WTC11 (cell line): Measurements from ENCODE around the gene FNDC3B.

Experiments
- JAZF1 ChIP-seq: fragments of 250-450 bp; sonication (Bioruptor Pico); IDR thresholded peaks from 2 replicates; pipeline ENCODE4 v1.9.0; 2021; ENCODE audit warnings: moderate library complexity, mild to moderate bottlenecking, inconsistent platforms
- NFYB ChIP-seq: sonication (generic); formaldehyde crosslinking; conservative IDR thresholded peaks from 2 replicates; pipeline ENCODE4 v1.8.0; 2022; ENCODE audit warnings: low read depth, missing genetic modification reagents
- NR2C2 ChIP-seq: sonication (generic); formaldehyde crosslinking; IDR thresholded peaks from 2 replicates; pipeline ENCODE4 v1.8.0; 2022; ENCODE audit warnings: mild to moderate bottlenecking, missing genetic modification reagents
- RELA ChIP-seq: sonication (generic); formaldehyde crosslinking; IDR thresholded peaks from 2 replicates; pipeline ENCODE4 v1.8.1; 2022; ENCODE audit warnings: missing genetic modification reagents, mild to moderate bottlenecking, borderline replicate concordance
- ZNF232 ChIP-seq: sonication (generic); formaldehyde crosslinking; IDR thresholded peaks from 2 replicates; pipeline ENCODE4 v1.8.0; 2022; ENCODE audit warnings: mild to moderate bottlenecking, missing genetic modification reagents
- TF ChIP-seq, protein P1 (sequence below): sonication (generic); formaldehyde crosslinking; IDR thresholded peaks from 2 replicates; pipeline ENCODE4 v1.8.0; 2022; ENCODE audit warnings: missing genetic modification reagents
- TF ChIP-seq, protein P2 (sequence below): fragments of 200-600 bp; IDR thresholded peaks from 2 replicates; pipeline ENCODE4 v1.8.0; 2022; ENCODE audit warnings: antibody characterized with exemption
- TF ChIP-seq, protein P3 (sequence below): sonication (generic); formaldehyde crosslinking; IDR thresholded peaks from 2 replicates; pipeline ENCODE4 v1.8.1; 2023; ENCODE audit warnings: mild to moderate bottlenecking, missing genetic modification reagents

DNA sequence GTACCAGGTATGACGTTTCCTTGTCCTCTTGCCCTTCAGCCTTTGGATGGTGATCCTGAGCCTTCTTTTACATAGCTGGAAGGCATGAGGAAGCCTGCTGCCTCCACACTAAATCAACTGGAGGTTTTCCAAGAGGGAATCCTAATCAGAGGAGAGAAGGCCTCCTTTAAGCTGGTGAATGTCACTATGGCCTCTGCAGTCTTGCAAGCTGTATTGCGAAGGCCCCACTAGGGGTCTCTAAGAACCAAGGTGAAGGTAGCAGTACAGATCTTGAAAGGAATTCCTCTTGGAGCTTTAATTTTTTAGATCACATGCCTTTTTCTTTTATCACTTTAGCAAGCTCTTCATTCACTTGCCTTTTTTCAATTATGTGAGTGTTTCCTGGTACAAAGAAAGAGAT, 289.7 kb downstream of the FNDC3B start:
- TF ChIP-seq, protein P1, sequence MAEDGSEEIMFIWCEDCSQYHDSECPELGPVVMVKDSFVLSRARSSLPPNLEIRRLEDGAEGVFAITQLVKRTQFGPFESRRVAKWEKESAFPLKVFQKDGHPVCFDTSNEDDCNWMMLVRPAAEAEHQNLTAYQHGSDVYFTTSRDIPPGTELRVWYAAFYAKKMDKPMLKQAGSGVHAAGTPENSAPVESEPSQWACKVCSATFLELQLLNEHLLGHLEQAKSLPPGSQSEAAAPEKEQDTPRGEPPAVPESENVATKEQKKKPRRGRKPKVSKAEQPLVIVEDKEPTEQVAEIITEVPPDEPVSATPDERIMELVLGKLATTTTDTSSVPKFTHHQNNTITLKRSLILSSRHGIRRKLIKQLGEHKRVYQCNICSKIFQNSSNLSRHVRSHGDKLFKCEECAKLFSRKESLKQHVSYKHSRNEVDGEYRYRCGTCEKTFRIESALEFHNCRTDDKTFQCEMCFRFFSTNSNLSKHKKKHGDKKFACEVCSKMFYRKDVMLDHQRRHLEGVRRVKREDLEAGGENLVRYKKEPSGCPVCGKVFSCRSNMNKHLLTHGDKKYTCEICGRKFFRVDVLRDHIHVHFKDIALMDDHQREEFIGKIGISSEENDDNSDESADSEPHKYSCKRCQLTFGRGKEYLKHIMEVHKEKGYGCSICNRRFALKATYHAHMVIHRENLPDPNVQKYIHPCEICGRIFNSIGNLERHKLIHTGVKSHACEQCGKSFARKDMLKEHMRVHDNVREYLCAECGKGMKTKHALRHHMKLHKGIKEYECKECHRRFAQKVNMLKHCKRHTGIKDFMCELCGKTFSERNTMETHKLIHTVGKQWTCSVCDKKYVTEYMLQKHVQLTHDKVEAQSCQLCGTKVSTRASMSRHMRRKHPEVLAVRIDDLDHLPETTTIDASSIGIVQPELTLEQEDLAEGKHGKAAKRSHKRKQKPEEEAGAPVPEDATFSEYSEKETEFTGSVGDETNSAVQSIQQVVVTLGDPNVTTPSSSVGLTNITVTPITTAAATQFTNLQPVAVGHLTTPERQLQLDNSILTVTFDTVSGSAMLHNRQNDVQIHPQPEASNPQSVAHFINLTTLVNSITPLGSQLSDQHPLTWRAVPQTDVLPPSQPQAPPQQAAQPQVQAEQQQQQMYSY (CRISPR knock-in tag): no peak
- TF ChIP-seq, protein P2, sequence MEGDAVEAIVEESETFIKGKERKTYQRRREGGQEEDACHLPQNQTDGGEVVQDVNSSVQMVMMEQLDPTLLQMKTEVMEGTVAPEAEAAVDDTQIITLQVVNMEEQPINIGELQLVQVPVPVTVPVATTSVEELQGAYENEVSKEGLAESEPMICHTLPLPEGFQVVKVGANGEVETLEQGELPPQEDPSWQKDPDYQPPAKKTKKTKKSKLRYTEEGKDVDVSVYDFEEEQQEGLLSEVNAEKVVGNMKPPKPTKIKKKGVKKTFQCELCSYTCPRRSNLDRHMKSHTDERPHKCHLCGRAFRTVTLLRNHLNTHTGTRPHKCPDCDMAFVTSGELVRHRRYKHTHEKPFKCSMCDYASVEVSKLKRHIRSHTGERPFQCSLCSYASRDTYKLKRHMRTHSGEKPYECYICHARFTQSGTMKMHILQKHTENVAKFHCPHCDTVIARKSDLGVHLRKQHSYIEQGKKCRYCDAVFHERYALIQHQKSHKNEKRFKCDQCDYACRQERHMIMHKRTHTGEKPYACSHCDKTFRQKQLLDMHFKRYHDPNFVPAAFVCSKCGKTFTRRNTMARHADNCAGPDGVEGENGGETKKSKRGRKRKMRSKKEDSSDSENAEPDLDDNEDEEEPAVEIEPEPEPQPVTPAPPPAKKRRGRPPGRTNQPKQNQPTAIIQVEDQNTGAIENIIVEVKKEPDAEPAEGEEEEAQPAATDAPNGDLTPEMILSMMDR: no peak
- no peak for TF ChIP-seq NR2C2
- TF ChIP-seq JAZF1 (CRISPR knock-in tag): no peak
- TF ChIP-seq NFYB (CRISPR knock-in tag): no peak
- TF ChIP-seq, protein P3, sequence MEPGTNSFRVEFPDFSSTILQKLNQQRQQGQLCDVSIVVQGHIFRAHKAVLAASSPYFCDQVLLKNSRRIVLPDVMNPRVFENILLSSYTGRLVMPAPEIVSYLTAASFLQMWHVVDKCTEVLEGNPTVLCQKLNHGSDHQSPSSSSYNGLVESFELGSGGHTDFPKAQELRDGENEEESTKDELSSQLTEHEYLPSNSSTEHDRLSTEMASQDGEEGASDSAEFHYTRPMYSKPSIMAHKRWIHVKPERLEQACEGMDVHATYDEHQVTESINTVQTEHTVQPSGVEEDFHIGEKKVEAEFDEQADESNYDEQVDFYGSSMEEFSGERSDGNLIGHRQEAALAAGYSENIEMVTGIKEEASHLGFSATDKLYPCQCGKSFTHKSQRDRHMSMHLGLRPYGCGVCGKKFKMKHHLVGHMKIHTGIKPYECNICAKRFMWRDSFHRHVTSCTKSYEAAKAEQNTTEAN: no peak
- TF ChIP-seq RELA (CRISPR knock-in tag): no peak
- TF ChIP-seq ZNF232 (CRISPR knock-in tag): no peak
